ENCODE measurements around the gene FGF3.
"Not testable (repeated sequence)": the region's sequence is repeated elsewhere in the genome, so short reads cannot be mapped to it uniquely, and the experiment has no call there.

The FGF3 gene

DNA sequence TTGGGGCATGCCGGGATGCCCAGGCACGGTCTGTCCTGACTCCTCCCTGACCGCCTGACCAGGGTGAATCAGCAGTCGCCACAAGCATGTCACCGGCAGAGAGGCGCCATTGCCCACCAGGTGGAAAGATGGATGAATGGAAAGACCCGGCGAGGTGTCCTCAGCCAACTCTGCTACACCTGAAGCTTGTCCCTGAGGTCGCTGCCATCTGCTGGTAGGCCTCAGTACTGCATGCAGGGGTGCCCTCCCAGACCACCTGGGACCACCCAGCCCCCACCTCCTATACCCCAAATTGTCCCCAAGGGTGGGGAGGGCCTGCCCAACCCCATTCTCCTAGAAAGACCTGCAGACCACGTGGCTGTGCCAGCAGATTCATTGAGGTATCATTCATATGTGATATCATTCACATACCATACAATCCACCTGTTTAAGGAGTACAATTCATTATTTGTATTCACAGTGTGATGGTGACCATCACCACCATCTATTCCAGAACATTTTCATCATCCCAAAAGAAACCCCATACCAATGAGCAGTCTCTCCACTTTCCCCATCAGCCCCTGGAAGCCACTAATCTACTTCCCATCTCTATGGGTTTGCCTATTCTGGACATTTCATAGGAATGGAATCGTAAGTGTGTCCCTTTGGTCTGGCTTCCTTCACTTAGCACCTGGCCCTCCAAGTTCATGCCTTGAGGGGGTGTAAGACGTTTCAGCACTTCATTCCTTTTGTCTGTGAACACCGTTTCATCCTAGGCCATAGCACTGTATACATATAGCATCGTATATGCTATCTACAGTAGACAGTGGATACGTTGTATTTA, 17.5 kb downstream of the FGF3 start:
- DNase-seq, result peak; percentile 28

DNA sequence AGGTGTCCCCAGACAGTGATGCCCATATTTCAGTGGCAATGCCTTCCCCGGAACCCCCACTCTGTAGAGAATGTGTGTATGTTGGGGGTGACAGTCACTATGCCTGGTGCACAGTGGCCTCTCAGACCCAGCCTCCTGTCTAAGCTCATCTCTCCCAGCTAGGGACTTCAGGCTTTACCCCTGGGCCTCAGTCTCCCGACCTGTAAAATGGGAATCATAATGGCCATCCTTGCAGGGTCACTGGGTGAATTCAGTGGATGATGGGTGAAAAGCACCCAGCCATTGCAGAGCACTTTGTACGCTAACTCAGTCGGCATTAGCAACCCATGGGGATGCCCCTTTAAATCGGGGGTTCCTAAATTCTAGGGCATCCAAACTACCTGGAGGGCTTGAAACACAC, 18.9 kb downstream of the FGF3 start:
- DNase-seq, result no peak

DNA sequence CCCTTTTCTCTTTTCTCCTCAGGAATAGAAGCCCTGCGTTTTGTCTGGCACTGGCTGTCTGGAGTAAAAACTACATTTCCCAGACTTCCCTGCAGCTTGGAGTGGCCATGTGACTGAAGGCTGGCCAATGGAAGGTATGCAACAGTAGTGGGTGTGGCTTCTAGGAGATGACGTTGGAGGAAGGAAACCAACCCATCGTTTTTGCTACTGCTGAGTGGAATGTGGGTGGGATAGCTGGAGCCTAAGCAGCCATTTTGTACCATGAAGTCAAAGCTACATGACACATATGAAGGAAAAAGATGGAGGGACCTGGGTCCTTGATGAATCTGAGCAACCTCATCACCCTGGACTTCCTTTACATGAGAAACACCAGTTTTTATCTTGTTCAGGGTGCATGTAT, 19.6 kb downstream of the FGF3 start:
- DNase-seq, result no peak

DNA sequence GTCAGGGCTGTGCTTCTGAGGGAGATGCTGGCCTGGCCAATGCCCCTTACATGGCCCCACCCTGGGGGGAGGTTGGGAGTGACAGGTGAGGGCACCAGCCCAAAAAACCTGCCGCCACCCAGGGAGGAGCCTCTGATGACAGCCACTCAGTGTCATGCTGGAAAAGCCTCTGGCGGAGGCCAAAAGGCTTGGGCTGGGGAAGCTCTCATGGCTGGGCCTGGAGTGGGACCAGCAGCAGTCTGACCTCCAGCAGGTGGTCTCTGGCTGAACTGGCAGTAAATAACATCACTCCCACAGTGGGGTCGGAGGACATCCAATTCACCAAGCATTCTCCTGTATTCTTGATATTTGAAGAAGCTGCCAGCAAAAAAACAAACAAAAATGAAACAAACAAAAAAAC, 20.1 kb downstream of the FGF3 start:
- DNase-seq, result no peak

DNA sequence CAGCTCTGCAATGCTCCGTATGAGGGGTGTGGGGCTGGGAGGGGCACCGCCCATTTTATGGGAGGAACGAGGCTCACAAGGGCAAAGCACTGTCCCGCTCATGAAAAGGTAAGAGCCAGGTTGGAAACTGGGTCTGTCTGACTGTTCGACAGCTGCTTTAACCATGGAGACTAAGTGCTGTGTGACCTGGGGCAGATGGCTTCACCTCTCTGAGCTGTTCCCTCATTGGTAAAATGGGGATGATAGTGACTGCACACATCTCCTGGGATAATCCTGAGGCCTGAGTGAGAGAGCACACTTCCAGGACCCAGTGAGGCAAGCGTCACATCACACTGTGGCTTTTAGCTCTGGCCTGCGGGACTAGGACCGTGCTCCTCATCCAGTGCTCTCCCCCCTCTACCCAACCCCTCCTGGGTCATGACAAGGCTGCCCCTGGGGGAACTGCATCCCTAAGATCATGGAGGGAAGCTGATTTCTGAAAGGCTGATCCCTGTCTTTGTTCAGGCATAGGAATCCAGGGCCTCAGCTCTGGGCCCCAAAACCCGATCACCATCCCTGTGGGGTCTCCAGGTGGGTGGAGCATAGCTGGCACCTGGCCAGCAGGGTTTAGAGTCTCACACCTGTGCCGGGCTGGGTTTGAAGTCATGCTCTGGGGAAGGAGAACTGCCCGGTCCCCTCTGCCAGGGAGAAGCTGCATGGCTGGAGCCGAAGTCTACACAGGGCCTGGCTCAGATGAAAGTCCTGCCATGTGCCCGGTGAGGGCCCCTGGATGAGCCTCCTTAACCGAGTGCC, 21.3 kb downstream of the FGF3 start:
- DNase-seq, result no peak

DNA sequence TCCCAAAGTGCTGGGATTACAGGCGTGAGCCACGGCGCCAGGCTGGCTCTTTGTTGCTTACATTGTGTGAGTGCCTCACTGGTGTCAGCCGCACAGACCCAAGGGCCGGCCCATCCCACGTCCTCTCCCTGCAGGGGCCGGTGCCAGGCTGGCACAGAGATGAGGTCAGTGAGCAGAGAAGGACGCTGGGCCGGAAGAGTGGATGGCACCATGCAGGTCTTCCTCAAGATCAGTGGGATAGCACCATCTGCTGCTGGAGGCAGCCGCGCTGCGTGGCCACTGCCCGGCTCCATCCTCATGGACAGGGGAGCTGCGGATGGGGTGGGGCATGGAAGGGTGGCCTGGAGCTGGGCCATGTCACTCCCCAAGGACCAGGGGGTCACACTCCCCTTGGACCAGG, 22.1 kb downstream of the FGF3 start:
- DNase-seq, result no peak

DNA sequence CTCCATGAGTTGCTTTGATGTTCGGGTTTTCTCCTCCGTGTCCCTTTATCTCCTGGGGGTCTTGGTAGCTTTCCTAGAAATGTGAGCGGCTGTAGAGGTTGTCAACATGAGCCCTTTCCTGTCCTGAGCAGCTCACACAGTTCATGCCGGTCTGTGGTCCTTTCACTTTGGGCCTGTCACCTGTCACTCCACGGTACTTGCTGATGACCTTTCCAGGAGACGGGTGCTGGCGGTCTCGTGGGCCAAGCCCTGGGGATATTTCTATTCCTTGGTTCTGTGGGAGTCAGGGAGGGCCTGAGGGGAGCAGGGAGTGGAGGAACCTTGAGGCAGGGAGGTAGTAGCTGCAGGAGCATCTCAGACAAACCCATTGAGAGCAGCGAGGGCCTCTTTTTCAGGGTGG, 23.2 kb downstream of the FGF3 start:
- DNase-seq, result no peak

DNA sequence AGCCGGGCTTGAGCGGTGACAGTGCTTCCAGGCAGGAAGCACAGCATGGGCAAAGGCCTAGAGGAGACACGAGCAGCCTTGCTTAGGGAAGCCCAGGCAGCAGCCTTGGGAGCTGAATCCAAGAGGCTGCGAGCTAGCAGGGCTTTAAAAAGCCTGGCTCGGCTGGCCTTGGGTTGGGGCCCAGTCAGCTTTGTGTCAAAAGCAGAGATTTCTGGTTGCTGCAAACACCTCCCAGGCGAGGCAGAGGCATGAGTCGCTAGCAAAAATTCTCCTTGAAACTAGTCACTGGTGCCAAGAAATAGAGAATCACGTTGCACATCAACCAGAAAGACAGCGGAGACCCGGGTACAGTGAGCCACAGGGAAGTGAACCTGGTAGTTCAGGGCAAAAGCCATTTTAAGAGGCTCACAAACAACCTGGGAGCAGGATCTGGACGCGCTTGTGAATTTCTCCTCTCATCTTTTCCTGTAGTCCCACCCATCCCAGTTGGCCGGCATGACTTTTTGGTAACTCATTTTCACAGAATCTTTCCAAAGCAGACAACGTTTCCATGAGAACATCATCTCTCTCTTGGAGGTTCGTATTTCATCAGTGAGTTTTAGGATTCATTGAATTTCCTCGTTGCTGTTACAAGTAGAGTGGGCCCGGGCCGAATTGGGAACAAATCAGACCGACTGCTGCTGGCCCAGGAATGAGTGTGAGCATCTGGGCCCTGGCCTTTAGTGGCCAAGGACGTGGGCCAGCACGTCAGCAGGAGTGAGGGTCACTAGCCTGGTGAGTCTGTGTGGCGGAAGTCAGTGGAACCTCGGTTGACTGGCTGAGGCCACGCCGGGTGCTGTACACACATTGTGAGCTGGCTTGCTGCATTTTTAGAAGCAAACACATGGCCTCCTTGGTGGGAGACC, 27.7 kb downstream of the FGF3 start:
- DNase-seq, result no peak

DNA sequence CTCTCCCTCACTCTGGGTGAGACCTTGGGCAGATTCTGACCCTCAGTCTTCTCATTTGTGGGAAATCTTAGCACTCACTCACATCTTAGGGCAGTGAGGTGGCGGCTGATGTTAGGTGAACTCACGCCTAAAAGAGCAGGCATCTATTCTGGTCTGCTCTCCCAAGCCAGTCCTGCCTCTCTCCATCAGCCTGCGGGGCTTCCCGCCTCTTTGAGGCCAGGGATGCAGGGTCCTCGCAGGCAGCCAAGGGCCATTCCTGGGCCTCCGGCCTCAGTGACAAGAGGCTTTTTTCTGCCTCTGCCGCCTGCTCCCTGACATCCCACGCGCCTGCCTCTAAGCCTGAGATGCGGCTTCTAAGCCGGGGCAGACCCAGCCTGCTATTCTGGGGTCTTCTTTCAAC, 30.3 kb downstream of the FGF3 start:
- no peak for DNase-seq

DNA sequence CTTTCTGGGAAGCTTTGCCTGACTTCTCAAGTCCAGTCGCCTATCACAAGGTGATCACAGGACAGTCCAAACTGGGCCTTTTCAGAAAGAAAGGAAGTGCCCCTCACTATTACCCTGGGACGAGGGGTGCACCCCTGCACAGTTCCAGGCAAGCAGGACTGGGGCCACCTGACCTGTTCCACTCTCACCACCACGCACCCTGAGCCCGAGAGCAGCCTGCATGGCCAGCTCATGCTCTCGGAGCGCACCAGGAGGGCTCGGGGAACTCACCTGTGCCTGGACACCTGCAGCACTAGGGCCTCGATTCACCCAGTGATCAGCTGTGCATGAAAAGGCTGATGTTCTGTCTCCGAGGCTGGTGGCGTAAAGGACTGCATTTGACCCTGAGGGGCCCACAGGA, 31.3 kb downstream of the FGF3 start:
- no peak for DNase-seq

DNA sequence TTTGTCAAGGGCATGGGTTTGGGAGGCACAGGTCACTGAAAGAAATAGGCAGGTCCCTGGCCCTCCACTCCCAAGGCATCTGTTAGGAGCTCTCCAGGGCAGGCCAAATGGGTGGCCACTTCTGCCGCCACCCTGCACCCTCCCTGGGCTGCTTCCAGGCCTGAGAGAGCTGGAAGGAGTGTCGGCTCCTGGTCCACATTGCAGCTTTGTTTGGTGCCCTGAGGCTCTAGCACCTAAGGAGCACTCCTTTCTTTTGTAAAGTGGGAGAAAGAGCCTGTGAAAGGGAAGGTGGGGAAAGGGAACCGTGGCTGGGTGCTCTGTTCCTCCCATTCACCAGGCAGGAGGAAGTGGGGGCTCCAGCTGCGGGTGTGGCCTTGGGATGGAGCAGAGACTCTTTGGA, 31.8 kb downstream of the FGF3 start:
- DNase-seq, result no peak

DNA sequence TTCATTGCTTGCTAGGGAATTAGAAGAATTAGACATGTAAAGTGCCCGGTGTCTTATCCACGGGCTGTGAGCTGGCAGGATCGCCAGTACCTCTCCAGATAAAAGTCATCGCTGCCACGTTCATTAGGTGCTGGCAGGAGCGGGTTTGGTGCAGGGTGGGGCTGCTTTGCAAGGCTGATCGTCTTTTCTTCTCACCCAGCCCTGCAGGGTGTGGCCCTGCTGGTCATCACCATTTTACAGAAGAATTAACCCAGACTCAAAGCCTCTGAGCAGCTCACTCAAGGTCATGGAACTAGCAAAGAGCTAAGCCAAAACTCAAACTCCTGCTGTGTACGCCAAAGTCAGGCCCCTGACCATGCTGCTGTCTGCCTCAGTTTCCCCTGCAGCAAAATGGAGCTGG, 38.0 kb downstream of the FGF3 start:
- DNase-seq, result no peak

DNA sequence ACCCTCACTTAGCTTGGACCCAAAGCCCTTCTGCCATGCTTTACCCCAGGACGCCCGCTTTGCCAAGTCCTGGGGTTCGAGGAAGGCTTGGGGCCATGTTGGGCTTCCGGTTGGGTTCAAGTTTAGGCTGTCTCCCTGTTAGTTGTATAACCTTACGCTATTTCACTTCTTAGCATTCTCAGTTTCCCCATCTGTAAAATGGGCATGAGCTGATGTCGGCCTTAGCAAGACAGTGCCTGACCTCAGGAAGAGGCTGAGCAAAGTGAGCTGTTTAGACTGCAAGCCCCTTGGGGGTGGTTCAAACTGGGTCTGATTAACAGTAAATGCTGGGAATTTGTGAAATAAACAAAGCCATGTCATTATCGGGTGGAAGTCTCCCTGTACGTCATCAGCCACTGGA, 40.8 kb downstream of the FGF3 start:
- DNase-seq, result no peak

DNA sequence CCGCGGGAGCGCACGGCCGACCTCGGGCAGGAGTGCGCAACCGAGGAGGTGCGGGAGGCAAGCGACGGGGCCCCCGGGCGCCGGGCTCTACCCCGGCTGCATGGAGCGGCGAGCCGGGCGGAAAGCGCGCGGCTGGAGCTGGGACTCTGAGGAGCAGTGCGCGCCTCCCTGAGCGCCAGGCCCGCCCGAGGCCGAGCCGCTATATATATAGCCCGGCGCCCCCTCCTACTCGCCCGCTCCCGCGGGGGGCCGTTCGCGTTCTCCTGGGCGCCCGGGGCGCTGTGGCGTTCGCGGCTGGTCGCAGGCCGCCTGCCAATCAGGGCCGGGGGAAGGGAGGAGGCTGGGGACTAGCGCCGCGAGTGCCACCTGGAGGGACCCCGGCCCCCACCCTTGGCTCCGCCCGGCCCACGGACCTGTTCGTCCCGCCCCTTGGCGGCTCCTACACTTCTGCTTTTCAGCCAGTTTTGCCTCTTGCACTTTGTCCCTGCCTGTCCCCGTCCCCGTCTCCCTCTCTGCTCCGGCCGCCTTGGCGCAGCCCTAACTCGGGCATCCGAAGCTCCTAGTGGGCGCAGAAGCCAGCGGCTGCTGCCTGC, 44.0 kb downstream of the FGF3 start, which contains the start of gene FGF4:
Gene FGF4 (minus strand): TSS at position 179 of the 593 bp plus-strand sequence. CDS start 257 bp downstream, outside the sequence.
- DNase-seq, result no peak

DNA sequence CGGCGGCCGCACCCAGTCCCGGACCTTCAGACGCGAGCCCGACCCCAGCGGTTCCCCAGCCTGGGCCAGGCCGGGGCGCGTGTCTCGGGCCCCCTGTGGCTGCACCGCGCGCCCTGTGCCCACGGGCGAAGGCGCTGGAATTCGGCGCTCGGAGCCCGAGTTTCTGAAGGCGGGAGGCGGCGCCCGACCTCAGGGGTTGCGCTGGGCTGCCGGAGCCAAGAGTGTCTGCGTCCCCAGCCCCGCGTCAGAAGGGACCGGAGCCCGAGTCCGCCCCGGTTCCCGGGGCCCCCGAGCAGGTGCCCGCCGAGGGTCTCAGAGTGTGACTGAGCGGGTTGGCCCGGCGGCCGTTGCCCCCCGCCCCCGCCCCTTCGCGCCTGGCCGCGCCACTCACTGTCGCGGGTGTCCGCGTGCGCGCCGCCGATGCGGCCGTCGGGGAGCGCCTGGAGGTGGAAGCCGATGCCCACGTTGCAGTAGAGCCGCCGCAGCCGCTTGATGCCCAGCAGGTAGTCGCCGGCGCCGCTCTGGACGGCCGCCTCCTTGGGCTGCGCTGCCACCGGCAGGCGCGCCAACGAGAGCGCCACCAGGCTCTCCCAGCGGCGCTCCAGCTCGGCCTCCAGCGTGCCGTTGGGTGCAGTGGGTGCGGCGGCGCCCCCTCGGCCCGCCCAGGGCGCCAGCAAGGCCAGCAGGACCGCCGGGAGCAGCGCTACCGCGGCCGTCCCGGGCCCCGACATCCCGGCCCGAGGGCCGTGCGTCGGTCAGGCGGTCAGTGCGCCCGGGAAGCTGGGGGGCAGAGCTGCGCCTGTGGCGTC, 44.7 kb downstream of the FGF3 start:
- DNase-seq, result no peak

DNA sequence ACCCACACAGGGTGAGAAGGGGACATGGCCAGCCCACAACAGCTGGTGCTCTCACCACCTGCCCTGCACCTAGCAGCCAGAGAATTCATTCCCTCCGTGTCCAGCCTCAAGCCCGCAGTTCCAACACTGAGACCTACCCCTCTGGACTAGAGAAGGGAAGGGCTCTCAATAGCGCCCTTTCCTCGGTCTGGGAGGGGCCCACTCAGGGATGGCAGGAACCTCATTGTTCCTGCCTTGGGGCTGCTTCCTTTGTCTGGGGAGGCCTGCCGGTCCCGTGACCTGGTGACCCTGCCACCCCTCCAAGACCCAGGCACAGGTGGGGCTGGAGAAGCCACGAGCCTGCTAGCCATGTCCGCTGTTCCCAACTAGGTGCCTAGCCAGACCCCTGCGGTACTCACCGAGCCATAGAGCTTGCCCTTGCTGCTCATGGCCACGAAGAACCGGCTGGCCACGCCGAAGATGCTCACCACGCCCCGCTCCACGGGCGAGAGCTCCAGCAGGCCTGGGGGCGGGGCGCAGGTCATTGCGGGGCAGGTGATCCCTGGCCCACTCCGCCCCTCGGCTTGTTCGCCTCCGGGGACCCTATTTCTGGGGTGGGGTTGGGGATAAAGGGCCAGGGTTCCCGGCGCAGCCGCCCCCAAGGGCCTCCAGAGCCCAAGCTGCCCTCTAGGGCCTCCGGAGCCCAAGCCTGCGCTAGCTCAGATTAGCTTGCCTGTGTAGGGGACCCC, 45.4 kb downstream of the FGF3 start:
- no peak for DNase-seq

DNA sequence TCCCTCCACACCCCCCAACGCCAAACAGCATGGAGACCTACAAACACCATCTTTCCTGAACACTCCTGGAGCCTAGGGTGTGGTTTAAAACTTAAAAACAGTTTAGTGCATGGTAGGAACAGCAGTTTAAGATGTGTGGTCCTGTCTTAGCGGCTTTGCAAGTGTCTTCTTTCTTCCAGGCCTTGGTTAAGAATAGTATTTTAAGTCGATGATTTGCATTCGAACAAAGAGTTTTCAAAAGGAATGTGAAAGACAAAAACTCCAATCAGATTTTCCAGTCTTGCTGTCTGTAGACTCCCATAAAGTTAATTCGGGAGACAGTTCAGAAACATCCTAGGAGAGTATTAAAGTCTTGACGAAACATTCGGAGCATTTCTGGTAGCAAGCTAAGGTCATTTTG, 47.8 kb downstream of the FGF3 start:
- no peak for DNase-seq

DNA sequence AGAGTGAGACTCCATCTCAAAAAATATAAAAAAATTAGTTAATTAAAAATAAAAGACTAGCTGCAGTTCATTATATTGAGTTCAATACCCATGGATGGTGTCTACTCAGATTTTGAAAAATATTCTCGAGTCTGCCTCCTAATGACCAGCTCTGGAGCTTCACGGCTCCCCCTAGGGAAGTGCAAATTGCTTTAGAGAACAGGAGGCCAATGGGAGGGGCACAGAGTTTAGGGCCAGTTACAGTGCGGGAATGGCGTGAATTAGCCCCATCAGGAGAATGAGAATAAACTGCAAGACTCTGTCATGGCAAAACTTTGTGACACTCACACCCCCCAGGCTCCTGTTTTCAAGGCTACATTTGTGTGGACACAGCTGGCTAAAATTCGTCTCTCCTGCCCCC, 48.7 kb downstream of the FGF3 start:
- no peak for DNase-seq

DNA sequence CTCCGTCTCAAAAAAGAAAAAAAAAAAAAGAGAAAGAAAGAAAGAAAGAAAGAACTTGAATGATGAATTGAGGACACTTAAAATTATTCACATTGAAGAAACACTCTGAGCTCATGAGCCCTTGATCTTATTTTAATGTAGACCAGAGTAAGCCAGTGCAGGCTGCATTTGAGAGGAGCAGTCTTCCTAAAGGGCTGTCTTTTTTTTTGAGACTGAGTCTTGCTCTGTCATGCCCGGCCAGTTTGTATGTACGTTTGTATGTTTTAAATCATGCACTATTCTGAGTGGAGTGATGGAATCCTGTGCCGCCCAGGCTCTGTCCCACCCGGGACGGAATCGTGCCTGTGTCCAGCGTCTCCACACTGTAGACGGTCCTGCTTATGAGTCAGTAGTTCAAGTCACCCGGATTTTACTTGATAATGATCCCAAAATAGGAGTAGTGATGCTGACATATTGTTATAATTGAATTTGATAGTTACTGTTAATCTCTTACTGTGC, 53.7 kb downstream of the FGF3 start:
- DNase-seq, result no peak

DNA sequence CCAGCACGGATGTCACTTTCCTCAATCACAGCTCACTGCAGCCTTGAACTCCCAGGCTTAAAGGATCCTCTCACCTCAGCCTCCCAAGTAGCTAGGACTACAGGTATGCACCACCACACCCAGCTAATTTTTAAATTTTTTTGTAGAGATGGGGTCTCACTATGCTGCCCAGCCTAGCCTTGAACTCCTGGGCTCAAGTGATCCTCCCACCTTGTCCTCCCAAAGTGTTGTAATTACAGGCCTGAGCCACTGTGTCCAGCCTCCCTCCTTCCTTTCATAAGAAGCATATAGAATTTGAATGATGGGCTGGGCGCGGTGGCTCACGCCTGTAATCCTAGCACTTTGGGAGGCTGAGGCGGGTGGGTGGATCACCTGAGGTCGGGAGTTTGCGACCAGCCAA, 54.3 kb downstream of the FGF3 start:
- DNase-seq, result not testable (repeated sequence)

DNA sequence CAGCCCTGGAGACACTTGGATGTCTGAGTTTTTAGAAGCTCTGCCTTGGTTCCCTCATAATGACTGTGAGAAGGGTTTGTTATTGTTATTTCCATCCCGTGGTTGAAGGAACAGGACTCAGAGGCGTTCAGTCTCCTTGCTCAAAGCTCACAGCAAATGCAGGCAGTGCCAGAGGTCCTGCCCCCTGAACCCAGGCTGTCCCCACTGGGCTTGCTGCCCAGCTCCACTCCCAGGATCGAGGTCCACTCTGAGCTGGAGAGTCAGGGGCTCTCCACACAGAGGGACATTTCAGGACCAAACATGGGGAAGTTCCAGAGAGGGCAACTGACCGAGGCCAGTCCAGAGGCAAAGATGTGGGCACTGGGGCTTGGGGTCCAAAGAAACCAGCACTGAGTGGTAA, 58.9 kb downstream of the FGF3 start:
- DNase-seq, result no peak

Data from stimulated activated CD4-positive, alpha-beta T cell treated with anti-CD3 and anti-CD28 coated beads, Interleukin-12 subunit alpha, Interleukin-12 subunit beta, amount 100 ng/mL, for 4 hours (primary cell).